ENCODE results near the gene OPTC. TPM values are rescaled to one million over a fixed set of nuclear protein-coding genes. Genes with fewer than 3 reads are reported as not detected.
A peak's percentile ranks its signal among the peaks of the same experiment; 100 is the strongest.
"Not testable (repeated sequence)": the region's sequence is repeated elsewhere in the genome, so short reads cannot be mapped to it uniquely, and the experiment has no call there.

Gene OPTC
- total RNA-seq, 1 experiment from 2014 or later = not detected

- no peak for DNase-seq (ENCODE audit: low read depth)
These were observed 23.0 kb downstream of the OPTC start for GRCh38 chr1:203516906-203517305.

GRCh38 chr1:203517426-203518110 is 23.6 kb downstream of the OPTC start:
- DNase-seq (ENCODE audit: low read depth) = no peak

- not testable (repeated sequence) for DNase-seq (ENCODE audit: low read depth)
These were observed 24.2 kb downstream of the OPTC start for GRCh38 chr1:203518139-203518538.

GRCh38 chr1:203518541-203518940 is 24.6 kb downstream of the OPTC start:
- DNase-seq (ENCODE audit: low read depth) = no peak

- DNase-seq (ENCODE audit: low read depth) = no peak
These were observed 25.3 kb downstream of the OPTC start for GRCh38 chr1:203519053-203519840.

- no peak for DNase-seq (ENCODE audit: low read depth)
These were observed 25.9 kb downstream of the OPTC start for GRCh38 chr1:203519896-203520295.

- peak; percentile 38 for DNase-seq (ENCODE audit: low read depth)
These were observed 26.4 kb downstream of the OPTC start for GRCh38 chr1:203520315-203520714.

GRCh38 chr1:203521074-203521794 is 27.3 kb downstream of the OPTC start:
- DNase-seq (ENCODE audit: low read depth) = no peak

- no peak for DNase-seq (ENCODE audit: low read depth)
These were observed 27.9 kb downstream of the OPTC start for GRCh38 chr1:203521812-203522211.

- no peak for DNase-seq (ENCODE audit: low read depth)
These were observed 28.3 kb downstream of the OPTC start for GRCh38 chr1:203522237-203522636.

- DNase-seq (ENCODE audit: low read depth) = no peak
These were observed 29.7 kb downstream of the OPTC start for GRCh38 chr1:203523667-203524066.

GRCh38 chr1:203524152-203524551 is 30.2 kb downstream of the OPTC start:
- DNase-seq (ENCODE audit: low read depth) = no peak

GRCh38 chr1:203524824-203525223 is 30.9 kb downstream of the OPTC start:
- no peak for DNase-seq (ENCODE audit: low read depth)

GRCh38 chr1:203525685-203526084 is 31.7 kb downstream of the OPTC start:
- DNase-seq (ENCODE audit: low read depth) = no peak

- no peak for DNase-seq (ENCODE audit: low read depth)
These were observed 32.2 kb downstream of the OPTC start for GRCh38 chr1:203526130-203526529.

- DNase-seq (ENCODE audit: low read depth) = no peak
These were observed 32.6 kb downstream of the OPTC start for GRCh38 chr1:203526572-203526971.

GRCh38 chr1:203527013-203527412 is 33.1 kb downstream of the OPTC start:
- no peak for DNase-seq (ENCODE audit: low read depth)

GRCh38 chr1:203528063-203528462 is 34.1 kb downstream of the OPTC start:
- peak; percentile 51 for DNase-seq (ENCODE audit: low read depth)

GRCh38 chr1:203528976-203529835 is 35.3 kb downstream of the OPTC start:
- DNase-seq (ENCODE audit: low read depth) = no peak

- DNase-seq (ENCODE audit: low read depth) = no peak
These were observed 37.1 kb downstream of the OPTC start for GRCh38 chr1:203531063-203531462.

GRCh38 chr1:203534012-203534411 is 40.1 kb downstream of the OPTC start:
- DNase-seq (ENCODE audit: low read depth) = no peak
